GM12878 (cell line): ENCODE data around the gene GGCT. TPM values are rescaled to one million over a fixed set of nuclear protein-coding genes. Genes with fewer than 3 reads are reported as not detected.

ENCODE experiments used
- ASH2L ChIP-seq: fragments of 300-600, 200-600 bp; sonication (generic); IDR thresholded peaks from 2 replicates; pipeline ENCODE4 v1.6.1; 2017; ENCODE audit warnings: low read depth, mild to moderate bottlenecking, borderline replicate concordance
- CBX3 ChIP-seq: fragments of 200-600 bp; sonication (generic); IDR thresholded peaks from 2 replicates; pipeline ENCODE4 v1.6.1; 2016; ENCODE audit warnings: low read depth, borderline replicate concordance
- CHD1 ChIP-seq: IDR thresholded peaks from 2 replicates; pipeline ENCODE4 v1.6.1; 2012; ENCODE audit warnings: low read depth, low read length, improper control_type of control experiment
- CREM ChIP-seq: IDR thresholded peaks from 2 replicates; pipeline ENCODE4 v1.6.1; 2014; ENCODE audit warnings: antibody characterized with exemption, low read depth
- EP300 ChIP-seq, 2 experiments: fragments of 150-350 bp in 1 of 2; IDR thresholded peaks; 2 replicates each; pipeline ENCODE4 v1.6.1; 2011 to 2012; ENCODE audit warnings: low read depth in 2 of 2, low read length in 2 of 2, borderline replicate concordance in 1 of 2, improper control_type of control experiment in 1 of 2, inconsistent platforms in 1 of 2; ENCODE audit not compliant: control insufficient read depth in 1 of 2
- EZH2 ChIP-seq: IDR thresholded peaks from 2 replicates; pipeline ENCODE4 v1.6.1; 2012; ENCODE audit warnings: low read depth, mild to moderate bottlenecking, control low read depth, inconsistent platforms, low read length, borderline replicate concordance; ENCODE audit not compliant: control insufficient read depth
- FOS ChIP-seq: IDR thresholded peaks from 3 replicates; pipeline ENCODE4 v1.6.1; 2011; ENCODE audit warnings: borderline replicate concordance; ENCODE audit not compliant: insufficient read length; ENCODE audit errors: extremely low read depth
- GATAD2B ChIP-seq: fragments of 450-650 bp; conservative IDR thresholded peaks from 2 replicates; pipeline ENCODE4 v1.6.1; 2017; ENCODE audit warnings: low read depth, mild to moderate bottlenecking, moderate library complexity
- IKZF1 ChIP-seq: fragments of 450-650 bp; conservative IDR thresholded peaks from 2 replicates; pipeline ENCODE4 v1.6.1; 2017; ENCODE audit warnings: antibody characterized with exemption, mild to moderate bottlenecking
- IKZF2 ChIP-seq, 2 experiments: fragments of 450-650 bp; IDR thresholded peaks; 2 replicates each; pipeline ENCODE4 v1.6.1; 2017; ENCODE audit warnings: mild to moderate bottlenecking in 2 of 2, moderate library complexity in 2 of 2
- IRF4 ChIP-seq: IDR thresholded peaks from 2 replicates; pipeline ENCODE4 v1.6.1; 2011; ENCODE audit warnings: low read depth, low read length
- KLF5 ChIP-seq: fragments of 450-650 bp; IDR thresholded peaks from 2 replicates; pipeline ENCODE4 v1.6.1; 2014; ENCODE audit warnings: mild to moderate bottlenecking; ENCODE audit not compliant: partially characterized antibody
- MEF2A ChIP-seq: IDR thresholded peaks from 2 replicates; pipeline ENCODE4 v1.6.1; 2011; ENCODE audit warnings: low read depth, mild to moderate bottlenecking, low read length, moderate library complexity; ENCODE audit not compliant: insufficient read depth
- MTA3 ChIP-seq: IDR thresholded peaks from 2 replicates; pipeline ENCODE4 v1.6.1; 2012; ENCODE audit warnings: low read length, inconsistent platforms, borderline replicate concordance
- NFYB ChIP-seq: IDR thresholded peaks from 2 replicates; pipeline ENCODE4 v1.6.1; 2011; ENCODE audit warnings: low read depth, mild to moderate bottlenecking, low read length, improper control_type of control experiment, moderate library complexity; ENCODE audit not compliant: insufficient read depth
- PAX8 ChIP-seq: fragments of 450-650 bp; IDR thresholded peaks from 2 replicates; pipeline ENCODE4 v1.6.1; 2017; ENCODE audit warnings: mild to moderate bottlenecking, moderate library complexity
- POLR2AphosphoS5 ChIP-seq: IDR thresholded peaks from 2 replicates; pipeline ENCODE4 v1.6.1; 2011; ENCODE audit warnings: mild to moderate bottlenecking, low read length, inconsistent platforms
- RFX5 ChIP-seq: IDR thresholded peaks from 2 replicates; pipeline ENCODE4 v1.6.1; 2011; ENCODE audit warnings: low read depth, low read length, improper control_type of control experiment
- RUNX3 ChIP-seq: IDR thresholded peaks from 2 replicates; pipeline ENCODE4 v1.6.1; 2012; ENCODE audit warnings: low read length, inconsistent platforms
- SP1 ChIP-seq: IDR thresholded peaks from one replicate; pipeline ENCODE4 v1.6.1; 2011; ENCODE audit warnings: low read depth, low read length
- SPI1 ChIP-seq: IDR thresholded peaks from 2 replicates; pipeline ENCODE4 v1.6.1; 2011; ENCODE audit warnings: low read depth, mild to moderate bottlenecking, low read length, moderate library complexity, borderline replicate concordance; ENCODE audit not compliant: insufficient read depth
- SRF ChIP-seq, 2 experiments: IDR thresholded peaks; 2 replicates each; pipeline ENCODE4 v1.6.1; 2011; ENCODE audit warnings: low read depth in 2 of 2, low read length in 2 of 2, mild to moderate bottlenecking in 1 of 2, moderate library complexity in 1 of 2
- STAT1 ChIP-seq: fragments of 450-650 bp; conservative IDR thresholded peaks from 2 replicates; pipeline ENCODE4 v1.6.1; 2014; ENCODE audit warnings: antibody characterized with exemption, mild to moderate bottlenecking
- TBL1XR1 ChIP-seq: IDR thresholded peaks from 2 replicates; pipeline ENCODE4 v1.6.1; 2012; ENCODE audit warnings: low read depth, low read length, improper control_type of control experiment
- USF2 ChIP-seq: IDR thresholded peaks from 2 replicates; pipeline ENCODE4 v1.6.1; 2011; ENCODE audit warnings: low read depth, low read length, improper control_type of control experiment, borderline replicate concordance
- WRNIP1 ChIP-seq: IDR thresholded peaks from 2 replicates; pipeline ENCODE4 v1.6.1; 2011; ENCODE audit warnings: low read depth, low read length, improper control_type of control experiment, borderline replicate concordance
- YBX1 ChIP-seq: fragments of 450-650 bp; IDR thresholded peaks from 2 replicates; pipeline ENCODE4 v1.6.1; 2016; ENCODE audit warnings: antibody characterized with exemption
- ZBTB4 ChIP-seq: fragments of 450-650 bp; formaldehyde crosslinking; IDR thresholded peaks from 2 replicates; pipeline ENCODE4 v1.4.0; 2022; ENCODE audit warnings: mild to moderate bottlenecking, moderate library complexity
- ZNF274 ChIP-seq: IDR thresholded peaks from one replicate; pipeline ENCODE4 v1.8.0; 2011; ENCODE audit not compliant: insufficient read length, insufficient read depth
- polyA plus RNA-seq, 11 experiments: library from polyadenylated mRNA; depleted of rRNA in 4 of 11; unstranded in 6 of 11; stranded (reverse) in 5 of 11; fragments of >200 nt; fragmentation: Nextera tagmentation in 4 of 11; fragmentation: Illumina TruSeq in 1 of 11; extraction: Ambion mirVana in 4 of 11; extraction: Trizol in 1 of 11; gene quantifications; 1 replicate in 1 of 11; 2 replicates in 10 of 11; pipeline versions ENCODE4 v1.2.1 to v1.2.3, GENCODE V29; 2011 to 2016; ENCODE audit warnings: inconsistent platforms in 2 of 11, missing spikeins in 2 of 11, low read depth in 1 of 11
- total RNA-seq, 4 experiments: library from RNA; depleted of rRNA in 3 of 4; stranded (reverse); fragments of >200 nt in 3 of 4; fragmentation: Illumina TruSeq in 1 of 4; extraction: Trizol in 1 of 4; gene quantifications; 2 replicates each; pipeline versions ENCODE4 v1.2.1 to v1.2.3, GENCODE V29; 2013 to 2021

The GGCT gene
- total and polyA plus RNA-seq, 10 of the 15 experiments (the other 5 are each of a cell fraction or from before 2014, with no cell fraction given): 57.0 to 215 (median 92.3) TPM

- TF ChIP-seq NFYB: no peak
- peak in 1 of 2 experiments; percentile 7; a peak in 1 of 4 replicates for TF ChIP-seq IKZF2 (IDR thresholded peaks at IDR 0.05)
- 0 out of 2 replicates have a peak, but pooled peaks have one; percentile 26 for TF ChIP-seq STAT1
- TF ChIP-seq PAX8: no peak
- no peak for TF ChIP-seq EZH2
- no peak for TF ChIP-seq MTA3
- TF ChIP-seq YBX1: no peak
- no peak for TF ChIP-seq SRF (IDR thresholded peaks at IDR 0.05; ENCODE audit: low read depth in 2 of 2, low read length in 2 of 2)
- no peak for TF ChIP-seq WRNIP1
- TF ChIP-seq FOS: no peak
- no peak for TF ChIP-seq RUNX3
- TF ChIP-seq CREM: no peak
- TF ChIP-seq POLR2AphosphoS5: no peak
- TF ChIP-seq SPI1: no peak
- no peak for TF ChIP-seq ZNF274
- no peak for TF ChIP-seq SP1
- TF ChIP-seq CHD1: no peak
- no peak for TF ChIP-seq ASH2L
- TF ChIP-seq KLF5: no peak
- TF ChIP-seq IKZF1: 0 out of 2 replicates have a peak, but pooled peaks have one; percentile 35
- 0 out of 2 replicates have a peak, but pooled peaks have one; percentile 16 for TF ChIP-seq GATAD2B
- TF ChIP-seq CBX3: no peak
- TF ChIP-seq TBL1XR1: no peak
- no peak for TF ChIP-seq EP300 (IDR thresholded peaks at IDR 0.05; ENCODE audit: borderline replicate concordance in 1 of 2, control insufficient read depth in 1 of 2, low read depth in 2 of 2, low read length in 2 of 2)
- no peak for TF ChIP-seq RFX5
- no peak for TF ChIP-seq USF2
- TF ChIP-seq MEF2A: no peak
- no peak for TF ChIP-seq IRF4
- no peak for TF ChIP-seq ZBTB4 (CRISPR knock-in tag)
These were observed 607 bp upstream of the GGCT start (continued) for GRCh38 chr7:30505174-30505697.
